ENCODE results near the gene CHMP1B. TPM values are rescaled to one million over a fixed set of nuclear protein-coding genes. Genes with fewer than 3 reads are reported as not detected.

CHMP1B gene
- total RNA-seq, 1 donor from 2014 or later = 20.5 TPM

DNA sequence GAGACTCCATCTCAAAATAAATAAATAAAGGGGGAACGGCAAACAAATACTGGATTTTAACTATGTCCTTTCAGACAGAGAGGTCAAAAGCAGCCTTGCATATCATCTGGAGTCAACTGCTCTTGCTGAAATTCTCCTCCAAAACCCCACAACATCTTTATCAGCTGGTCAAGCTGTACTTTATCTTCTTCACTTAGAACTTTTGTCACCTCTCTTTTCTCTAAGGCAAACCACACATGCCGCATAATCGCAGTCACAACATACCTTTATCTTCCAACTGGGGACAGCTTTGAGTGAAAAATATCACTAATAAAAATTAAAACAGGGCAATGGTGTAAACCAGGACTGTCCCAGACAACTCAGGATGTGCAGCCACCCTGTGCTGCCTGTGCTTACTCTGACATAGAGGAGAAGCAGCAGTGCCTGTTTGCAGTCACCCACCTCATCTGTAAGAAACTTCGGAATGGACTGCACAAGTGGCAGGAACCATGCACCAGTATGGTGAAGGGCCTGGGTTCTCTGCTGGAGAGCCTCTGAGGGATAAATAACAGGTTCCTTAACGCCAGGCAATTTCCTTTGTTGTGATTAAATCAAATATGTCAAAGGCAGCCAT, 50.7 kb downstream of the CHMP1B start:
- intact Hi-C loops (cut with micrococcal nuclease) = no loop called here

DNA sequence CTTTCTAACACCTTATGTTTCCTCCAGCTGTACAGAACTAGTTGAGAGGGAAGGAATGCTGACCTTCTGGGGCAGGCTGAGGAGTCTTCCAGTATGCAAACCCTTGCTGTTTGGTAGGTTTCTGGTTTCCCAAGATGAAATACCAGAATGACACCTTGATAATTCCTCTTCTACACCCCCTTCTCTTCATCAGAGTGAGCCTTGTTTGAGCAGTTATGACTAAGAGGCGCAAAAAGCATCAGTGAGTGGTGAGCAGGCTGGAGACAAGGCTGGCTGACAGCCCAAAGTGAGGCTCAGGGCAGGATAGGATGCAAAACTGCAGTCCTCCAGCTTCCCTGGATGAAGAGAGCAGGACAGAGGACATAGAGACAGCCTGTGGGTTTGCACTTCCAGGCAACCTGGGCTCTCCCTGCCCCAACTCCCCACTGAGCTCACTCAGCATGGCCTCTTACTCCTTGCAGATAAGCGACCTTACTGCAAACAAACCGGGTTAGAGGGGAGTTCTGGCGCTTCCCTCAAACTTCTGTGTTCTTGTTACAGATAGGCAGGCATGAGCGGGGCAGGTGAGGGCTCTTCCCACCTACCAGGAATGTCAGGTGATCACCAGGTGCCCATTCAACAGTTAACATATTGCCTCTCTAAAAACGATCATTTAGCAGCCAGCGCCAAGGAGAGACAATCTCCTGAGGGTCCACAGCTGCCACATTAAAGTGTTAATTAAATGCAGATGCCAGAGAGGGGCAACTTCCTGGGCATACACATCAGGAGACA, 51.5 kb downstream of the CHMP1B start:
- intact Hi-C loops (cut with micrococcal nuclease) = no loop called here

Other genes with a start within 250 kb of the CHMP1B start
- not detected in 2 replicates for gene SLC35G4, start 241.8 kb upstream of the CHMP1B start, total RNA-seq
- gene GNAL, start 162.1 kb upstream of the CHMP1B start, total RNA-seq = 0.39 and 0.41 TPM in 2 replicates
- 55.0 and 58.5 TPM in 2 replicates for gene MPPE1, start 56.9 kb downstream of the CHMP1B start, total RNA-seq
- gene IMPA2, start 130.1 kb downstream of the CHMP1B start, total RNA-seq = 18.6 and 21.7 TPM in 2 replicates
- gene ANKRD62, start 242.4 kb downstream of the CHMP1B start, total RNA-seq = not detected in 2 replicates